Measurements from ENCODE around the gene PHRF1.

DNA sequence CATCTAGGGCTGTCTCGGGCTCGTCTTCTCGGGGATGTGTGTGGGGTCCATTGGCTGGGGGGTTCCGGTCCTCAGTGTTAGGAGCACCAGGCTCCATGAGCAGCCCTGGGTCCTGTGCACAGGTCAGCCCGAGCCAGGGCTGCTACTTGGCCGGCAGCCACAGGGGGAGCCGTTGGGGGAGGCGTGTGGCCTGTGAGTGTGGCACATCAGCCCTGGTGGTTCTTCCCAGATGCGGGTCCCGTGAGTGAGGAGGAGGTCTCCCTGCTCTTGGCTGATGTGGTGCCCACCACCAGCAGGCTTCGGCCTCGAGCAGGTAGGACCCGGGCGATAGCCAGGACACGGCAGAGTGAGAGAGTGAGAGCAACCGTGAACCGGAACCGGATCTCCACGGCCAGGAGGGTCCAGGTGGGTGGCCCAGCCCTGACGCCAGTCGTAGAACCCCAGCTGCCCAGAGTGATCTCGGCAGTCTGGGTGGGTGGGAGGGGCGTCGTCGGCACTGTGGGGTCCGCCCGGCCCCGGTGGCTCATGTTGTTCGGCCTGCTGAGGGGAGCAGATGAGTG, 21.0 kb downstream of the PHRF1 start:
- TF ChIP-seq, protein P1, sequence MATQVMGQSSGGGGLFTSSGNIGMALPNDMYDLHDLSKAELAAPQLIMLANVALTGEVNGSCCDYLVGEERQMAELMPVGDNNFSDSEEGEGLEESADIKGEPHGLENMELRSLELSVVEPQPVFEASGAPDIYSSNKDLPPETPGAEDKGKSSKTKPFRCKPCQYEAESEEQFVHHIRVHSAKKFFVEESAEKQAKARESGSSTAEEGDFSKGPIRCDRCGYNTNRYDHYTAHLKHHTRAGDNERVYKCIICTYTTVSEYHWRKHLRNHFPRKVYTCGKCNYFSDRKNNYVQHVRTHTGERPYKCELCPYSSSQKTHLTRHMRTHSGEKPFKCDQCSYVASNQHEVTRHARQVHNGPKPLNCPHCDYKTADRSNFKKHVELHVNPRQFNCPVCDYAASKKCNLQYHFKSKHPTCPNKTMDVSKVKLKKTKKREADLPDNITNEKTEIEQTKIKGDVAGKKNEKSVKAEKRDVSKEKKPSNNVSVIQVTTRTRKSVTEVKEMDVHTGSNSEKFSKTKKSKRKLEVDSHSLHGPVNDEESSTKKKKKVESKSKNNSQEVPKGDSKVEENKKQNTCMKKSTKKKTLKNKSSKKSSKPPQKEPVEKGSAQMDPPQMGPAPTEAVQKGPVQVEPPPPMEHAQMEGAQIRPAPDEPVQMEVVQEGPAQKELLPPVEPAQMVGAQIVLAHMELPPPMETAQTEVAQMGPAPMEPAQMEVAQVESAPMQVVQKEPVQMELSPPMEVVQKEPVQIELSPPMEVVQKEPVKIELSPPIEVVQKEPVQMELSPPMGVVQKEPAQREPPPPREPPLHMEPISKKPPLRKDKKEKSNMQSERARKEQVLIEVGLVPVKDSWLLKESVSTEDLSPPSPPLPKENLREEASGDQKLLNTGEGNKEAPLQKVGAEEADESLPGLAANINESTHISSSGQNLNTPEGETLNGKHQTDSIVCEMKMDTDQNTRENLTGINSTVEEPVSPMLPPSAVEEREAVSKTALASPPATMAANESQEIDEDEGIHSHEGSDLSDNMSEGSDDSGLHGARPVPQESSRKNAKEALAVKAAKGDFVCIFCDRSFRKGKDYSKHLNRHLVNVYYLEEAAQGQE (IDR thresholded peaks at IDR 0.05; ENCODE audit: low read depth, low read length): no peak
- TF ChIP-seq POLR2AphosphoS5 (IDR thresholded peaks at IDR 0.05; ENCODE audit: low read depth, low read length): no peak
- TF ChIP-seq JUND (IDR thresholded peaks at IDR 0.05): no peak
- TF ChIP-seq, protein P2, sequence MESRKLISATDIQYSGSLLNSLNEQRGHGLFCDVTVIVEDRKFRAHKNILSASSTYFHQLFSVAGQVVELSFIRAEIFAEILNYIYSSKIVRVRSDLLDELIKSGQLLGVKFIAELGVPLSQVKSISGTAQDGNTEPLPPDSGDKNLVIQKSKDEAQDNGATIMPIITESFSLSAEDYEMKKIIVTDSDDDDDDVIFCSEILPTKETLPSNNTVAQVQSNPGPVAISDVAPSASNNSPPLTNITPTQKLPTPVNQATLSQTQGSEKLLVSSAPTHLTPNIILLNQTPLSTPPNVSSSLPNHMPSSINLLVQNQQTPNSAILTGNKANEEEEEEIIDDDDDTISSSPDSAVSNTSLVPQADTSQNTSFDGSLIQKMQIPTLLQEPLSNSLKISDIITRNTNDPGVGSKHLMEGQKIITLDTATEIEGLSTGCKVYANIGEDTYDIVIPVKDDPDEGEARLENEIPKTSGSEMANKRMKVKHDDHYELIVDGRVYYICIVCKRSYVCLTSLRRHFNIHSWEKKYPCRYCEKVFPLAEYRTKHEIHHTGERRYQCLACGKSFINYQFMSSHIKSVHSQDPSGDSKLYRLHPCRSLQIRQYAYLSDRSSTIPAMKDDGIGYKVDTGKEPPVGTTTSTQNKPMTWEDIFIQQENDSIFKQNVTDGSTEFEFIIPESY (IDR thresholded peaks at IDR 0.05; ENCODE audit: borderline replicate concordance, low read depth): no peak
- TF ChIP-seq EZH2phosphoT487 (IDR thresholded peaks at IDR 0.05; ENCODE audit: borderline replicate concordance, low read depth): no peak
- TF ChIP-seq, protein P3, sequence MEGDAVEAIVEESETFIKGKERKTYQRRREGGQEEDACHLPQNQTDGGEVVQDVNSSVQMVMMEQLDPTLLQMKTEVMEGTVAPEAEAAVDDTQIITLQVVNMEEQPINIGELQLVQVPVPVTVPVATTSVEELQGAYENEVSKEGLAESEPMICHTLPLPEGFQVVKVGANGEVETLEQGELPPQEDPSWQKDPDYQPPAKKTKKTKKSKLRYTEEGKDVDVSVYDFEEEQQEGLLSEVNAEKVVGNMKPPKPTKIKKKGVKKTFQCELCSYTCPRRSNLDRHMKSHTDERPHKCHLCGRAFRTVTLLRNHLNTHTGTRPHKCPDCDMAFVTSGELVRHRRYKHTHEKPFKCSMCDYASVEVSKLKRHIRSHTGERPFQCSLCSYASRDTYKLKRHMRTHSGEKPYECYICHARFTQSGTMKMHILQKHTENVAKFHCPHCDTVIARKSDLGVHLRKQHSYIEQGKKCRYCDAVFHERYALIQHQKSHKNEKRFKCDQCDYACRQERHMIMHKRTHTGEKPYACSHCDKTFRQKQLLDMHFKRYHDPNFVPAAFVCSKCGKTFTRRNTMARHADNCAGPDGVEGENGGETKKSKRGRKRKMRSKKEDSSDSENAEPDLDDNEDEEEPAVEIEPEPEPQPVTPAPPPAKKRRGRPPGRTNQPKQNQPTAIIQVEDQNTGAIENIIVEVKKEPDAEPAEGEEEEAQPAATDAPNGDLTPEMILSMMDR (IDR thresholded peaks at IDR 0.05): peak; percentile 21; the same call in 1 of the 2 replicates
- TF ChIP-seq ELF1 (IDR thresholded peaks at IDR 0.05): no peak
- no peak for TF ChIP-seq EP300 (IDR thresholded peaks at IDR 0.05; ENCODE audit: borderline replicate concordance in 1 of 2, low read depth in 1 of 2, low read length in 1 of 2)
- TF ChIP-seq TCF12 (IDR thresholded peaks at IDR 0.05): no peak
